NCI-H1694 (cell line): ENCODE results near the gene SEMA4B.
"Not testable (repeated sequence)": the region's sequence is repeated elsewhere in the genome, so short reads cannot be mapped to it uniquely, and the experiment has no call there.

Source experiments
- DNase-seq: peaks from one replicate; lab custom pipeline; 2025; lab: John Stamatoyannopoulos, UW

The SEMA4B gene

GRCh38 chr15:90227816-90228772, 27.0 kb downstream of the SEMA4B start:
- no peak for DNase-seq

GRCh38 chr15:90228960-90229359, 27.8 kb downstream of the SEMA4B start:
- no peak for DNase-seq

- no peak for DNase-seq
Measured at GRCh38 chr15:90230071-90230494, 29.0 kb downstream of the SEMA4B start.

GRCh38 chr15:90230610-90231009, 29.5 kb downstream of the SEMA4B start:
- no peak for DNase-seq

DNA sequence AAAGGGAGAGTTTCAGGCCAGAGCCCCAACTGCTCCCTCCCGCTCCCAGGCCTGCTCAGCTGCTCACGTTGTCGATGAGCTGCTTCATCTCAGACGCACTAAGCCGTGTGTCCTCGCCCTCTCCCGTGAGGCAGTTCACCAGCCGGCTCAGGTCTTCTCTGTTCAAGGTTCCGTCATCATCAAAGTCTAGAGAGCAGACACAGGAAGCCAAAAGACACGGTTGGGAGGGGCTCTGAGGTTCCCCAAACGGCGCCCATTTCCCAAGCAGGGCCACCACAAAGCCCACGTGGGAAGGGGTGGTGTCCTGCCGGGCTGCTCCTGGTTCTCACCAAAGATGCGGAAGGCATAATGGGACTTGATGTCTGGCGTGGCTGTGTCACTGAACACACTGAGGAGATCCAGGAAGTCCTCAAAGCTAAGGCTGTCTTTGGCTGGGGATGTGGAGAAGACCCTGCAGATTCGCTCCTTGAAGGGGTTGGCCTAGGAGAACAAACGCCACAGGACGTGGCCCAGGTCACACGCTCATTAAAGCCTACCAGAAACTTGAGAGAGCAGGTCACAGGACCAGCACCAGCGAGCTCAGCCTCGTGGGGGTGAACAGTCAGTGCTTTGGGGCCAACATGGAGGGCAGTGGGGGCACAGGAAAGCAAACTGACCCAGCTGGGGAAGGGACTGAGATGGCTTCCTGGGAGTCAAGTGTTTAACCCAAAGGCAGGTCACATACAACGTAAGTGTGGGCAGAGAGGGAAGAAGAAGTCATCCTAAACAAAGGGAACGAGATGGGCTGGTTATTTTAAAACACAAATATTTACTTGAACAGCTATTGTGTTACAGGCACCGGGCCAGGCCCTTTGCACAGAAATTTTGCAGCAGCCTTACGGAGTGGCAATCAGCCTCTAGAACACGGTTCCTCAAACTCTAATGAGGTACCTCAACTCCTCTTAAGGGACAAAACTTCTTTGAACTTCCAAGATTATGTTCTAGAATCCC, 30.2 kb downstream of the SEMA4B start:
- no peak for DNase-seq

GRCh38 chr15:90232196-90232595, 31.1 kb downstream of the SEMA4B start:
- no peak for DNase-seq

DNA sequence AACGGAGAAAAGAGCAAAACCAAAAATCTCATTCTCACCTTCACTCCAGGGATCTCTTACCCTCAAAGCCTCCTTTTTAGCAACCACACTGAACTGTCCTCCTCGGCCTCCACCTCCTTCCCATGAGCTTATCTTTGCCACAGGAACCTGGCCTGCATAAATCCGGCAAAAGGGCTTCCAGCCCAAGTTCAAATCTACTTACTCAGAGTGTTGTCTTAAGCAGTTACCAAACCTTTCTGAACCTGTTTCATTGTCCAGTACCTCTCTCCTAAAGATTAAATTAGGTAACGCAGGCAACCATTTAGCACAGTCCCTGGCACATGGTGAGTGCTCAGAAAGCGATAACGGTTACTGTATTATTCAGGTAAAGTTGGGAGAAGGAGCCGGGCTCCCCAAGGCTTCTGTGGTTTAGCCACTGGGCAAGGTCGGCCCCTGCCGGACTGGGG, 31.8 kb downstream of the SEMA4B start:
- DNase-seq, result no peak

GRCh38 chr15:90233387-90234095, 32.4 kb downstream of the SEMA4B start, which contains the start of gene CIB1:
CIB1 (minus strand) TSS chr15:90233941; CDS start chr15:90233885, 56 bp downstream.
- peak; percentile 62 for DNase-seq

- no peak for DNase-seq
Measured at GRCh38 chr15:90234096-90234988, 33.2 kb downstream of the SEMA4B start, which contains the start of gene GDPGP1. GDPGP1 (plus strand) TSS chr15:90234209; CDS start chr15:90240909, 6,700 bp downstream.

DNA sequence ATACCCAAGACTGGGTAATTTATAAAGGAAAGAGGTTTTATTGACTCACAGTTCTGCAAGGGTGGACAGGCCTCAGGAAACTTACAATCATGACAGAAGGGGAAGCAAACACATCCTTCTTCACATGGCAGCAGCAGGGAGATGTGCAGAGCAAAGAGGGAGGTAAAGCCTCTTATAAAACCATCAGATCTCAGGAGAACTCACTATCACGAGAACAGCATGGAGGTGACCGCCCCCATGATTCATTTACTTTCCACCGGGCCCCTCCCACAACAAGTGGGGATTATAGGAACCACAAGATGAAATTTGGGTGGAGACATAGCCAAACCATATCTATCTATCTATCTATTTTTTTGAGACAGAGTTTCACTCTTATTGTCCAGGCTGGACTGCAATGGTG, 38.2 kb downstream of the SEMA4B start:
- no peak for DNase-seq

DNA sequence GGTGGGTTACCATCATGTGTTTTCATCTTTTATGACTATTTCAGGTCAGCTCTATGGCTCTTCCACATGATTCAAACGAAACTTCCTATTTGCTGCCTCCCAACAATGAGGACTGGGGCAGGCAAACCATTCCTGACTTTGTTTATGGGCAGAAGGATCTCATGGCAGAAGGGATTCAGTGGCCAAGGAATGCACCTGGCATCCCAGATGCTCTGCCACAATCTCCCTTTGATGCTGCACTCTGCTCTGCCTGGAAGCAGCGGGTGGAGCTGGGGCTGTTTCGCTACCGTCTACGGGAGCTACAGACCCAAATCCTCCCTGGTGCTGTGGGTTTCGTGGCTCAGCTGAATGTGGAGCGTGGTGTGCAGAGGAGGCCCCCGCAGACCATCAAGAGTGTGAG, 39.7 kb downstream of the SEMA4B start:
- DNase-seq, result peak; percentile 7

DNA sequence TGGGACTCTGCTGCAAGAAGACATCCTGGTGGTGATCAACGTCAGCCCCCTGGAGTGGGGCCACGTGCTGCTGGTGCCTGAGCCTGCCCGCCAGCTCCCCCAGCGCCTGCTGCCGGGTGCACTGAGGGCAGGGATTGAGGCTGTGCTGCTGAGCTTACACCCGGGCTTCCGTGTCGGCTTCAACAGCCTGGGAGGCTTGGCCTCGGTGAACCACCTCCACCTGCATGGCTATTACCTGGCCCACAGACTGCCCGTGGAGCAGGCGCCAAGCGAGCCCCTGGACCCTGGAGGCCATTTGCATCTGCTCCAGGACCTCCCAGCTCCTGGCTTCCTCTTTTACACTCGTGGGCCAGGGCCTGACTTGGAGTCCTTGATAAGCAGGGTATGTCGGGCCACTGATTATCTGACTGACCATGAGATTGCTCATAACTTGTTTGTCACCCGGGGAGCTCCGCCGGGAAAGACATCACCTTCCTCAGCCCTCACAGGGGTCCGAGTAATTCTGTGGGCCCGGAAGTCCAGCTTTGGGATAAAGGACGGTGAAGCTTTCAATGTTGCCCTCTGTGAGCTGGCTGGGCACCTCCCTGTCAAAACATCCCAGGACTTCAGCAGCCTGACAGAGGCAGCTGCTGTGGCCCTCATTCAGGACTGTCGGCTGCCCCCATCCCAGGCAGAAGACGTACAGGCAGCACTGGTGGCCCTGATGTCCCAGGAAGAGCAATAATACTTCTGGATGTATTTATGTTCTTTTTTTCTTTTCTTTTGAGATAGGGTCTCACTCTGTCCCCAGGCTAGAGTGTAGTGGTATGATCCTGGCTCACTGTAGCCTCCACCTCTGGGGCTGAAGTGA, 40.4 kb downstream of the SEMA4B start:
- no peak for DNase-seq

DNA sequence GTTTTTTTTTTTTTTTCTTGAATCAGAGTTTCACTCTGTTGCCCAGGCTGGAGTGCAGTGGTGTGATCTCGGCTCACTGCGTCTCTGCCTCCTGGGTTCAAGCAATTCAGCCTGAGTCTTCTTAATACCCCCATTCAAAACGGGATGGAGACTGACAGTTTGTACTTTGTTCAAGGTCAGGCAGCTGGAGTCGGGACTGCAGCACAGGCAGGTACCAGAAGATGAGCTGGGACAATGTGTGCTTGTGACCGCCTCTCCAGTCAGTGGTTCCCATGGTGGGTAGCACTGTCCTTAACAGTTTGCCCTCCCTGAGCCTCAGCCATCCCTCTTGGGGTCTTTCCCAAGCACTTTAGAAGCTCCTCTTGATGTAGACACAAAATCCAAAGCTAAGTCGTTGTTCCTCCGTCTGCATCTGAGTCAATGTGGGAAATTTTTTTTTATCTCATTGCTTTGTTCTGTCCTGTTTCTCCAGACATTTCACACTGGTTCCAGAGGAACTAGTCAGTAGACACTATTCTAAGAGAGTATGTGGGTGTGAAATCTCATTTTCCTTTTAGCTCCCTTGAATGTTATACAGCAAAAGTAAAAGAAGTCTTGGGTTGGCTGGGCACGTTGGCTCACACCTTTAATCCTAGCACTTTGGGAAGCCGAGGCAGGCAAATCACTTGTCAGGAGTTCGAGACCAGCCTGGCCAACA, 43.0 kb downstream of the SEMA4B start:
- DNase-seq, result no peak

DNA sequence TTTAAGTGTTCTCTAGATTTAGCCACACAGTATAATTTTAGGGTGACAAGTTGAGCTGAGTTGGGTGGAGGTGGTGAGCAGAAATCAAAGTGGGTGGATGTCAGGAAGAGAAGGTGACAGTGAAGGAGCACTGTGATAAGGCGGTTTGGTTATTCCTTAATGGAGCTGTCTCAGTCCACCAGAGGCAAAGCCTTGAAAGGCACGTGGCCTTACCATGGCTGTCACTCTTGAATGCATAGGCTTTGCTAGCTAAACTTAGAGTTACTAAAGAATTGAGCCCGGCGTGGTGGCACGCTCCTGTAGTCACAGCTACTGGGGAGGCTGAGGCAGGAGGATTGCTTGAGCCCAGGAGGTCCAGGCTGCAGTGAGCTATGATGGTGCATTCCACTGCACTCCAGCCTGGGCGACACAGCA, 47.7 kb downstream of the SEMA4B start:
- no peak for DNase-seq

GRCh38 chr15:90249203-90249863, 48.2 kb downstream of the SEMA4B start, which contains the start of gene TTLL13:
TTLL13 (plus strand) TSS chr15:90249556; CDS start chr15:90250631, 1,075 bp downstream.
- DNase-seq, result no peak

GRCh38 chr15:90257776-90258175, 56.6 kb downstream of the SEMA4B start:
- no peak for DNase-seq

DNA sequence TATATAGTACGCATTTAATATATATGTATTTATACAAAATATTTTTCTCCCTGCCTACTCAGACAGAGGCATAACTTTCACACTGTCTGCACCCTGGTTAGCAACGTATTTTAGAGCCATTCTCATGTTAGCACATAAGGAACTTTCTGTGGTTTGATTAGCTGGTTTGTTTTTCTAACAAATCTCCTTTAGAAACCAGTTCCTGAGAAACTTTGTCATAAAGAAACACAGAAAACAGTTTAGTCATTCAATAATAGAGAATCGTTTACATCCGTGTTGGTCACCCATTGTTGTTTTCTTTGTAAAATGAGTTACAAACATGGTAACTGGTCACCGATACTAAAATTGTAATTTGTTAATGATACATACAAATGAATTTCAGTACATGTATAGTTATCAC, 58.4 kb downstream of the SEMA4B start:
- DNase-seq, result no peak

- not testable (repeated sequence) for DNase-seq
Measured at GRCh38 chr15:90260731-90261130, 59.6 kb downstream of the SEMA4B start.
